ENCODE measurements around the gene CDK14.

DNA sequence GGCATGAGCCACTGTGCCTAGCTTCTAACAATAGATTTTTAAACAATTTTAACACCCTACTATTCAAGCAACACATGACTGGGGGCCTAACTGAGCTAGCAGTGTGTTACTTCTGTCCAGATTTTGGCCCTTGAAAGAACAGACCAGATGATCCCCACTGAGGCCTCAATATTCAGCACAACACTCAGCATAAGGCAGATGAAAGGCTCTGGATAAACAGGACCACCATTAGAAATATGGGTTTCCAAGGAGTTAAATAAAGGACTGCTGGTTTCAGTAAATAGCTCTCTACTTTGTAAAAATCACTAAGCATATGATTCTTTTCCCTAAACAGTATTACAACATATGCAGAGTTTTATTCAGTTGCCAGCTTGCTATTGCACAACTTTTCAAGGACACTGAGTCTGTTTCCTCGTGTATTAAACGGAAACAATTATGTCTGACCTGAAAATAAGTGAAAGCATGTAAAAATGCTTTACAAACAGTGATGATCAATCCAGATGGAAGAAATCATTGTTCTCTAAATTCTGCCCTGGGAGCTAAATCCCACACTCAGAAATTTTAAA, 644.3 kb downstream of the CDK14 start:
- TF ChIP-seq, protein P1, sequence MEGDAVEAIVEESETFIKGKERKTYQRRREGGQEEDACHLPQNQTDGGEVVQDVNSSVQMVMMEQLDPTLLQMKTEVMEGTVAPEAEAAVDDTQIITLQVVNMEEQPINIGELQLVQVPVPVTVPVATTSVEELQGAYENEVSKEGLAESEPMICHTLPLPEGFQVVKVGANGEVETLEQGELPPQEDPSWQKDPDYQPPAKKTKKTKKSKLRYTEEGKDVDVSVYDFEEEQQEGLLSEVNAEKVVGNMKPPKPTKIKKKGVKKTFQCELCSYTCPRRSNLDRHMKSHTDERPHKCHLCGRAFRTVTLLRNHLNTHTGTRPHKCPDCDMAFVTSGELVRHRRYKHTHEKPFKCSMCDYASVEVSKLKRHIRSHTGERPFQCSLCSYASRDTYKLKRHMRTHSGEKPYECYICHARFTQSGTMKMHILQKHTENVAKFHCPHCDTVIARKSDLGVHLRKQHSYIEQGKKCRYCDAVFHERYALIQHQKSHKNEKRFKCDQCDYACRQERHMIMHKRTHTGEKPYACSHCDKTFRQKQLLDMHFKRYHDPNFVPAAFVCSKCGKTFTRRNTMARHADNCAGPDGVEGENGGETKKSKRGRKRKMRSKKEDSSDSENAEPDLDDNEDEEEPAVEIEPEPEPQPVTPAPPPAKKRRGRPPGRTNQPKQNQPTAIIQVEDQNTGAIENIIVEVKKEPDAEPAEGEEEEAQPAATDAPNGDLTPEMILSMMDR (IDR thresholded peaks at IDR 0.05; ENCODE audit: extremely low read depth in 1 of 2, insufficient read depth in 1 of 2, low read depth in 1 of 2, low read length in 2 of 2) = no peak
- TF ChIP-seq POLR2AphosphoS5 (IDR thresholded peaks at IDR 0.05; ENCODE audit: insufficient read depth, low read depth, low read length) = no peak
- no peak for TF ChIP-seq POLR2A (IDR thresholded peaks at IDR 0.05; ENCODE audit: low read depth, low read length)
